GM19452 (cell line): Measurements from ENCODE around the gene DPH7.
"Not testable (repeated sequence)": the region's sequence is repeated elsewhere in the genome, so short reads cannot be mapped to it uniquely, and the experiment has no call there.

ENCODE experiments used
- ATAC-seq: cut with Tn5 transposase; IDR thresholded peaks from one replicate; pipeline ENCODE4 v1.9.1; 2021; ENCODE audit not compliant: unreplicated experiment

The DPH7 gene

DNA sequence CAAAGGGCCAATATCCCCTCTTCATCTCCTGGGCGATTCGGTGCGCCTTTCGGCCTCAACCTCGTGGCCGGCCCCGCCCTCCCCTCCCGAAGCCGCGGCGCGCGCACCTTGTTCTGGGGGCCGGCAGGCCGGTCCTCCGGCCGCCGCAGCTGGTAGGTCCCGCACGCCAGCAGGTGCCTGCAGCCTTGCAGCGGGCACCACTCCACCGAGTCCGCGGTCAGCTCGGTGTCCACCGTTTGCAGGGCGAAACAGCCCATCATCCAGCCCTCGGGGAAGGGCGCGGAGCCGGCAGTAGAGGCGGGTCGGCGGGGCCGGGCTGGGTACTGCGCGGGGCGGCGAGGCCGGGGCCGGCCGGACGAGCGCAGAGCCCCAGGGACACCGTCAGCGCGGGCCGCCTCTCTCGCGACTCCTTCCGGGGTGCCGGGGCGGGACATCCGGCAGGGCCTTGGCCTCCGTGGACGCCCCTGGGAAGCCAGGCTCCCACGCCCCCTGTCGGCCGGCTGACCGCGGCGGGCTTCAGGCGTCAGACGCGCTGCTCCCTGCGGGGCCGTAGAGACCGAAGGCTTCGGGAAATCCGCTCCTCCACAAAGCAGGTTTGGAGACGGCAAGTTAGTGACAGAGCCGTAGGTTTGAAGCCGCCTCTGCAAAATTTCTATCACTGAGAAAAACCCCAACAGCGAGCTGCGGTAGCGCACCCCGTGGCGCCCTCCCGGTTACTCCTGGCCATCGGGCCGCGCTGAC lies at the start of gene DPH7:
TSS of gene DPH7 (minus strand) at position 408 of the 741 bp plus-strand sequence. CDS start at position 260, 148 bp downstream.
- ATAC-seq, result peak; percentile 84

DNA sequence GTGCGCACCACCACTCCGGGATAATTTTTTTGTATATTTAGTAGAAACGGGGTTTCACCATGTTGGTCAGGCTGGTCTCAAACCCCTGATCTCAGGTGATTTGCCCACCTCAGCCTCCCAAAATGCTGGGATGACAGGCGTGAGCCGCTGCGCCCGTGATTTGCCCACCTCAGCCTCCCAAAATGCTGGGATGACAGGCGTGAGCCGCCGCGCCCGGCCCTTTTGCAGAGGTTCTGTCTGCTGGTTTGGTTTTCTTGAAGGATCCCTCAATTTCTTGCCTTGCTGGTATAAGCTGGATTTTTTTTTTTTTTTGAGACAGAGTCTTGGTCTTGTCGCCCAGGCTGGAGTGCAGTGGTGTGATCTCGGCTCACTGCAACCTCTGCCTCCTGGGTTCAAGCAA lies 48.7 kb upstream of the DPH7 start:
- not testable (repeated sequence) for ATAC-seq

DNA sequence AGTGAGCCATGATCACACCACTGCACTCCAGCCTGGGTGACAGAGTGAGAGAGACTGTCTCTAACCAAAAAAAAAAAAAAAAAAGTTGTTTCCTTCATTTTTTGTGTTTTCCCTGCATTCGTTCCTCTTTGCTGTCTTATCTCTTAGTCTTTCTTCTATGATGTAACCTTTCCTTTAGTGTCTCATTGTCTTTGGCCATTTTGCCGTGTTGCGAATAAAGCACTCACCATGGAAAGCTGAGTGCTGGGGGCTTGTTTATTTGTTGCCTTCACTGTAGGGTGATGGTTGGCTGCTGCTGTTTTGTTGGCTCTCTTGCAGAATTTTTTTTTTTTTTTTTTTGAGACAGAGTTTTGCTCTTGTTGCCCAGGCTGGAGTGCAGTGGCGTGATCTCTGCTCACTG lies 47.7 kb upstream of the DPH7 start:
- no peak for ATAC-seq

DNA sequence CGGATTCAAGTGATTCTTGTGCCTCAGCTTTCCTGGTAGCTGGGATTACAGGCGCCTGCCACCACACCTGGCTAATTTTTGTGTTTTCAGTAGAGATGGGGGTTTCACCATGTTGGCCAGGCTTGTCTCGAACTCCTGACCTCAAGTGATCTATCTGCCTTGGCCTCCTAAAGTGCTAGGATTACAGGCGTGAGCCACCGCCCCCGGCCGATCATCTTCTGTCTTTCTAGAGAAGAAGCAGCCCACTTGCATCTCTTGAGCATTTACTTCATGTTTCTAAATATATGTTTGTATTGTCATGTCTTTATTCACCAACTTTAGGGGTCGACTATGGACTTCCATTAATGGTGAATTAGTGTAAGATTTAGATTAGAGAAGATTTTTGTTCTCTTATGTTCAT lies 43.5 kb upstream of the DPH7 start:
- not testable (repeated sequence) for ATAC-seq

DNA sequence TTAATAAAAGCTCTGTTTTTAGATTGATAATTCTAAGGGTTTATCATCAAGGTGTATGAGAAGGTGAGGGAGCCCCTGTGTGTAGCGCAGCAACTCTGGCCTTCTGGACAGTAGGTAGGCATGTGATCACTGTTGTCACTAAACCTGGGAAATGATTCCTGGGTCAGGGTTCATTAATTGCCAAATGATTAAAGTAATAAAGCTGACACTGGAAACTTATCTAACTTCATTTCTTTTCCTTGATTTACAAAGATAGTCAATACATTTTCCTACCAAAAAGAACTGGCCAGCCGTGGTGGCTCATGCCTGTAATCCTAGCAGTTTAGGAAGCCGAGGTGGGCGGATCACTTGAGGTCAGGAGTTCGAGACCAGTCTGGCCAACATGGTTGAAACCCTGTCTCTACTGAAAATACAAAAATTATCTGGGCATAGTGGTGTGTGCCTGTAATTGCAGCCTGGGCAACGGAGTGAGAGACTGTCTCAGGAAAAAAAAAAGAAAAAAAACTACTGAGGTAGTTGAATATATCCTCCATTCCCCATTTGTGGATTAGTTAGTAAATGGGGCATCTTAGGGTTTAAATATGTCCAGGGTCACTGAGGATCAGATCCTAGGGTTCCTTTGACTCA lies 42.5 kb upstream of the DPH7 start:
- no peak for ATAC-seq

DNA sequence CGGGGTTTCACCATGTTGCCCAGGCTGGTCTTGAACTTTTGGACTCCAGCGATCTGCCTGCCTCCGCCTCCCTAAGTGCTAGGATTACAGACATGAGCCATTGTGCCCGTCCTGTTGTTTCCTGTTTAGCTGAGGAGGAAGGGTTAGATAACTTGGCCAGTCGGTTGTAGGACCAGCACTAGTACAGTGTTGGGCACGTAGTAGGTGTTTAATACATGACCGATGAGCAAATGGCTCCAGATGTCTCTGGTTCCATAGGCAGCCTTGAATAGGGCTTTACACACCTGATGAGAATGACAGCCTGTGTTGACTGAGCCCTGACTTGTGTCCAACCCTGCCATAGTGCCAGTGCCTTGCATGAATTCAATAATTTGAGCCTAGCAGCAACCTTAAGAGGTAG lies 41.9 kb upstream of the DPH7 start:
- ATAC-seq, result no peak

DNA sequence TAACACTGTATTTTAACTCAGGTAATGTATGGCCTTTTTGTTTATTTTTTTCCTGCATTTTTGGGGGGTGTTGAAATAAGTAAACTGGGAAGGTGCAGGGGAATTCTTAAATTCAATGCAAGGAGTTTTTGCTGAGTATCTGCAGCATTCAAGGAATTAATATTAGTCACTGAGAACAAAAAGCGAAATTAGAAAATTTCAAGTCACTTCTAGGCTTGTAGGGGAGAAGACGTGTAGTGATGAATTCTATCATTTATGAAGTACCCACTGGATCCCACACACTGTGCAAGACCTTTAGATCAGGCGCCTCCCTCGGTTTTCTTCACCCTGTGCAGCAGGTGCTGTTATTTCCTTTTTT lies 41.3 kb upstream of the DPH7 start:
- ATAC-seq, result no peak

DNA sequence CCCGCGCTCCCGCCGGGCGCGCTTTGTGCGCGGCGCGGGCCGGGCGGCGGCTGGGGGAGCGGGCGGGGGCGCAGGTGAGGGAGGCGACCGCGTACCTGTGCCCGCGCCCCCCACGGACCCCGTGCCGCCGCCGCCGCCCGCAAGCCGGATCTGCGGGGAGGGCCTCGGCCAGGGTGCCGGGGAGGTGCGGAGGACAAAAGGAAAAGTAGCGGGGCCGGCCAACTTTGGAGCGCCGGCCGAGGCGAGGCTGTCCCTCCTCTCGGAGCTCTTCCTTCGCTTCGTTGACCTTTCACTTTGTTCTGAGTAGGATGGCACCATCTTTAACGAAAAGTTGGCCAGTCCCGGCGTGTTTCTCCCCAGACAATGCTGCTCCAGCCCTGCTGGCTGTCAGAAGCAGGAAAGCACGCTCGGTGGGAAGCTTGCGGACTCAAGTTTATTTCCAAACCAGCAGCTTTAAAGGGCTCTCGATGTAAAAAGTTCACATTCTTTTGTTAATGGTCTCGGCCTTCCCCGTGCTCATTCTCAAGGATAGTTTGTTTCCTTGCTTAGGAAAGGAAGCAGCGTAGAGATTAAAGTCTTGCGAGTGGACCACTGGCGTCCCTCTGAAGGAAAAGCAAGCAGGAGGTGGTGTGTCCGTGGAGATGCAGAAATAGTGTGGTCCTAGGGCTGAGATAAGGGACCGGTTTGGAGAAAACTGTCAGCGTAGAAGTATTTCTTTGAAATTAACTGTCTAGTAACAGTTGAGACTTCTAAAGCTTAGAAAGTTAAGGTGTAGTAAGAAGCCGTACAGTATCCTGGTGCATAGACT lies 40.7 kb upstream of the DPH7 start:
- ATAC-seq, result peak; percentile 18

DNA sequence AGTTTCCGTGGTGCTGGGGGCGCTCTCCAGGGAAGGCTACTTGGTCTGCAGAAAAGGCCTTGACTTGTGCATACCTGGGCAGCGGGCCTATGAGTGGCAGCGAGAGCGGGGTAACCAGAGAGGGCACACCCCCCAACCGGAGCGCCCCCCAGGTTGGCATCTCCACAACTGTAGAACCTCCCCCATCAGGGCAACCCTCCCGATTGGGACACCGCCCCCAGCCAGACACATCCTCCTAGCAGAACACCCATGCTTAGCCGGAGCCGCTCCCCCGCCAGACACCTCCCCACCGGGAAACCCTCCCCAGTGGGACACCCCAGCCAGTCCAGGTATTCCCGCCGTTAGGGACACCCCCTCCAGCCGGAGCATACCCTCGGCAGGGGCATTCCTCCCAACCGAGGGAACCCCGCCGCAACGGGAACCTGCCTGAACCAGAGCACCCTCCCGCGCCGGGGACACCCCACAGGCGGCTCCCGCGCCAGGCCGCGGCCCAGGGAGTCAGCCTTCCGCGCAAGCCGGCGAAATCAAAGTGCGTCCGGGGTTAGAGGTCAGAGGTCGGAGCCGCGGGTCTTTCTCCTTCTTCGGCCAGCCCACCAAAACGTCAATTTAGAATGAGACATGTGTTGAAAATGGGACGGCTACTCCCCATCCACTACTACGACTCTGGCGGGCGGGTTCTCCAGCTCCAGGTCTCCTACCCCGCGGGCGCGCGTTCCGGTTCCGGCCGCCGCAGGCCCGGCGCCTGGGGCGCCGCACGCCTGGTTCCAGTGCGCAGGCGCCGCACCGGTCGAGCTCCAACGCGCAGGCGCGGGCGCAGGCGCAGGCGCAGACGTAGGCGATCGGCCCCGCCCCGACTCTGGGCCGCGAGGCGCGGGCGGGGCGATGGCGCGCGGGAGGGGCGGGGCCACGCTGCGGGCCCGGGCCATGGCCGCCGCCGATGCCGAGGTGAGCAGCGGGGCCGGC lies 39.7 kb upstream of the DPH7 start, which contains the start of gene EHMT1:
TSS of gene EHMT1 (plus strand) at position 901 of the 963 bp plus-strand sequence. CDS start at position 925, 24 bp downstream.
- ATAC-seq, result peak; percentile 65

DNA sequence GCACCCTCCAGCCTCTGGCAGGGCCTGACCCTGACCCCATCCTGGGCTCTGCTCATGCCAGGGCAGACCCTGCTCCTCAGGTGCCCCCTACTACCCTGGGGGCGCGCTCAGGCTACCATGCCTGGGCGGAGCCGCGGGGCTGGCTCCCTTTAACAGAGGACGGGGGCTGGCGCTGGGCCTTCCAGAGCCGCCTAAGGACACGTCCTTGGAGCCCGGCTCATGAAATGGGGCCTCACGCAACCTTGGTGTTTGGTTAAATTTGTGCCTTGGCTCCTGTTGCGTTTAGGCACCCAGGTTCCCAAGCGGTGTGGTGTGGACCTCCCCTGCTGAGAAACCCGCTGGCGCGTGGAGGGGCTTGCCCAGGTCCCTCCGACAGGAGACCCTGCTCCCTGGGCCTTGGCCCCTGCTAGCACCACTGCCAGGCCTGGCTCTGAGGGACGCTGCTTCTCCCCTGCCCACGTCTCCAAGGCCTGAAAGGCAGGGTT lies 36.7 kb upstream of the DPH7 start:
- no peak for ATAC-seq

DNA sequence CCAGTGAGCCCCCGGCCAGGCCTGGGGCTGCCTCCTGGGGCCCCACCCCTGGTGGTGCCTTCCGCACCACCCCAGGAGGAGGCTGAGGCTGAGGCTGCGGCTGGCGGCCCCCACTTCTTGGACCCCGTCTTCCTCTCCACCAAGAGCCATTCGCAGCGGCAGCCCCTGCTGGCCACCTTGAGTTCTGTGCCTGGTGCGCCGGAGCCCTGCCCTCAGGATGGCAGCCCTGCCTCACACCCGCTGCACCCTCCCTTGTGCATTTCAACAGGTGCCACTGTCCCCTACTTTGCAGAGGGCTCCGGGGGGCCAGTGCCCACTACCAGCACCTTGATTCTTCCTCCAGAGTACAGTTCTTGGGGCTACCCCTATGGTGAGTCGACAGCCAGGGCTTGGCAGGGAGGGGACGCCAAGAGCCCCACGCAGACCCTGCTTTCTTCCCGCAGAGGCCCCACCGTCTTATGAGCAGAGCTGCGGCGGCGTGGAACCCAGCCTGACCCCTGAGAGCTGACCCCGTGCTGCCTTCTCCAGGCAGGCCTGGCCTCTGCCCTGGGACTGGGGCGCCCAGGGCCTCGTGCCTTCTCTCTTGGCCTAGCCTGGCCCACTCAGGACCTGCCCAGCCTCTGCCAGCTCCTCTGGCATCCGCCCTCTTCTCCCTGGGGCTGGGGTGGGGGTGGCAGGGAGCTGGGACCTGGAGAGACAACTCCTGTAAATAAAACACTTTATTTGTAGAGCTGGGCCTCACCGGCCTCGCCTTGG lies 36.1 kb upstream of the DPH7 start:
- no peak for ATAC-seq

DNA sequence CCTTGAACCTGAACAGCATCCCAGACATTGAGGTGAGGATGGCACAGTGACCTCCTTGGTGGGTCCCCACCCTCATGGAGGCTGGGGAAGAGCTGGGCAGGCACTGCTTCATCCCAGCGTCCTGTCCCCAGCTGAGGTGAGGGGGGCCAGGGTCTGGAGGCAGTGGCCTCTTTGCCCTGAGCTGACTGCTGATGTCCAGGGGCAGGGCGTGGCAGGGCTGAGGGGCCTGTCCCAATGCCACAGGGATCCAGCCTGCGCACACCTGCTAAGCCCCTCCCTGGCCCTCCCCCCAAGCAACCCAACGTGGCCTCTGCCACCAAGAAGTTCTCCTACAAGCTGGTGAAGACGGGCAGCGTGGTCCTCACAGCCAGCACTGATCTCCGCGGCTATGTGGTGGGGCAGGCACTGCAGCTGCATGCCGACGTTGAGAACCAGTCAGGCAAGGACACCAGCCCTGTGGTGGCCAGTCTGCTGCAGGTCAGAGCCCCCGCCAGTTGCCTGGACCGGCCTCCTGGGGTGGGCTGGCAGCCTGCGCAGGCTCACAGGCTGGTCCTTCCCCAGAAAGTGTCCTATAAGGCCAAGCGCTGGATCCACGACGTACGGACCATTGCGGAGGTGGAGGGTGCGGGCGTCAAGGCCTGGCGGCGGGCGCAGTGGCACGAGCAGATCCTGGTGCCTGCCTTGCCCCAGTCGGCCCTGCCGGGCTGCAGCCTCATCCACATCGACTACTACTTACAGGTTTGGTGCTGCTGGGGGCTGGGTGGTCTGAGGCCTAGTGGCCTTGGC lies 35.2 kb upstream of the DPH7 start:
- ATAC-seq, result no peak

DNA sequence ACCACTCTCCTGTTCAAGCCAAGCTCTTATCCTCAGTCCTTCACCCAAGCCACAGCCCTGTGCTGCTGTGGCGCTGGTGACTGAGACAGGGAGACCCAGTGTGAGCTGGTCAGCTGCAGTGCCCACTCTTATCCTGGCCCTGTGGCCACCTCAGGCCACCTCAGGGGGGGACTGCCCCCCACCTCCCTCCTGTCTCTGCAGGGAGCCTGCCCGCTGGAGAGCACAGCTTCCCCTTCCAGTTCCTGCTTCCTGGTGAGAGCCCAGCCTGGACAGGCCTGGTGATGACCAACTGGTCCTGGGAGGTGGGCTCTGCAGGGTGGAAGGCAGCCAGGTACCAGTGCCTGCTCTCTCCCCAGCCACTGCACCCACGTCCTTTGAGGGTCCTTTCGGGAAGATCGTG lies 34.5 kb upstream of the DPH7 start:
- no peak for ATAC-seq

DNA sequence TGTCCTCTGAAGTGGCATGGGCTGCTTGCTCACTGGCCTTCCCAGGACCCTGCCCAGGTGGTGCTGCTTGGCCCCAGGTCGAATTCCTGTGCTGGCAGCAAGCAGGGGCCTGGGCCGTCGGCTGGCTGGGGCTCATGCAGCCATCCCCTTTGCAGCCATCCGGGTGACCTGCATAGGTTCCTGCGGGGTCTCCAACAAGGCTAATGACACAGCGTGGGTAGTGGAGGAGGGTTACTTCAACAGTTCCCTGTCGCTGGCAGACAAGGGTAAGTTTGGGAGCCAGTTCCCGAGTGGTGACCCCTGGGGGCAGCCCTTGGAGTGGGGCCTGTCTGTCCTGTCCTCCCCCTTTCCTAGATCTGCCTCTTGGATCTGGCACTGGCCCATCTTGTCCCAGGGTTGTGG lies 34.0 kb upstream of the DPH7 start:
- ATAC-seq, result no peak

DNA sequence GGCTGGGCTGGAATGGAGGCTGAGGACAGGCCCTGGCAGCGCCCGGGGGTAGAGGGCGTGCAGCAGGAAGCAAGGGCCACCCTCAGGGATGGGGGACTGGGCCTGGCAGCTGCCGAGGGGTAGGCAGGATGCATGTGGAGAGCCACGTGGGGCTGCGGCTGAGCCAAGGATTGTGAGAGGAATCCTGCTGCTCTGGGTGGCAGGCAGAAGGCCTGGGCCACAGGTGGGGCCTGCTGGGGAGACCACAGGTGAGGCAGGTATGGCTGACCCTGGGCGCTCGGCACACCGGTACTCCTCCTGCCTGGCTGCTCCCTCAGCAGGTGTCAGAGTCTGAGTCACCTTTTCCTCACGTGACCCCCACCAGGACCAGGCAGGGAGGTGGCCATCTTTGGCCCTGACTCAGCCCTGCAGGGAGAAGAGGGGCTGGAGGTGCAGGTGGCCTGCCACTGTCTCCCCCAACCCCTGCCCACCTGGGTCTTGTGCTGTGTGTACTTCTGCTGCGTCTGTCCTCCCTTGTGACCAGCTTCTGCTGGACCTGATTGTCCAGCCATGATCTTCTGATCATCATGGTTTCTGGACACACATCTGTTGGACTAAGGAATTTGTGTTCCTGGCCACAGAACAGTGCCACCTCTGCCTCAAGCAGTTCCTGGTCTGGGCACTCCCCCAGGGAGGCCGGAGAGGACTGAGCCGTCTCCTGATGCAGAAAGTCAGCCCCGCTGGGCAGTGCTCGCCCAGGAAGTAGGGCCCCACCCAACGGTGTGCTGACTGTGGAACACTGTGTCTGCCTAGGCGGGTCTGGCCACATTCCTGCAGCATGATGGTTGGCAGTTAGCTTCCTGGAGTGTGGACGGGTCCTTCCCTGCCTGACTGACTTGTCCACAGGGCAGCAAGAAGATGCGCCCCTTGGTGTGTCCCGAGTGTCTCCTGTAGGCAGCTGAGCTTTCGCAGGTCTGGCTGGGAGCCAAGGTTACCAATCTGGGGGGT lies 33.2 kb upstream of the DPH7 start:
- ATAC-seq, result no peak

DNA sequence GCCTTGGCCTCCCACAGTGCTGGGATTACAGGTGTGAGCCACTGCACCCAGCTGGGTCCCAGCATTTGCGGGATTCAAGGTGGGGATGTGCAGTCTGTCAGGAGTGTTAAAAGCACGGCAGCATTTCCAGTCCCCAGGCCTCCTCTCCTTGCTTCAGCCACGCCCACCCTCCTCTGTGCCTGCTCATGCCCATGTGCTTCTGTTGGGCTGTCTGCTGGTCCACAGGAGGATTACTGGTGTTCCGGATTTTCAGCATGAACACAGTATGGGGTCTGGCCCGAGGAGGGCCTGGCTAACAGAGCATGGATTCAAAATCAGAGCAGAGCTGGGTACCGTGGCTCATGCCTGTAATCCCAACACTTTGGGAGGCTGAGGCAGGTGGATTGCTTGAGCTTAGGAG lies 32.2 kb upstream of the DPH7 start:
- no peak for ATAC-seq

DNA sequence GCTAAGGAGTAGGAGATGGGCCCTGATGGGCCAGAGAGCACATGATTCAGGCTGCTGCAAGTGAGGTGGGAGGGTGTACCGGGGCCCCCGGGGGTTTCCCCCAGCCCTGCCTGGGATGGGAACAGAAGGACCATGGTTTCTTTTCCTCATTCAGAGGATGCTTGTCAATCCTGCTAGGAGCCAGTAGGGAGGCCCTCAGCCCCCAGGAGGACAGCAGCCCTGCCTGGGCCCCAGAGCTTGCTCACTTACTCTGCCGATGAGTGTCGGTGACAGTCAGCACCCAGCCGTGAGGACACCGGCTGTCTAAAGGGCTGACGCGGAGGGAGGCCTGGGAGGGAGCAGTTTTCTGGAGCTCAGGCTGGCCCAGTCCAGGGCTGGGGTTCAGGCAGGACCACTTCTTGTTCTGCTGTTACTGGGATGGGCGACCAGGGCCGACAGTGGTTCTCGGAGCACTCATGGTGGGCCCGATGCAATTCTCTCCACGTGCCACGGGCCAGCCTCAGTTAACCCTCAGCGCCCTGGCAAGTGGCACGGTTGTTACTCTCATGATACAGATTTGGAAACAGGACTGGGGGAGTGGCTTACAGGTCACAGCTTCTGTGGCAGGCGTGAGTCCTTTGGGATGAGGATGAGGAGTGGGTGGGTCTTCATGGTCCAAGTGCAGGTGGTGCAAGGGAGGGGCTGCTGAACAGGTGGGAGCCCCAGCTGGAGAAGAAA lies 28.6 kb upstream of the DPH7 start:
- ATAC-seq, result no peak
